GM12878 (cell line): ENCODE data around the gene GNA15. TPM values are rescaled to one million over a fixed set of nuclear protein-coding genes. Genes with fewer than 3 reads are reported as not detected.

Experiments used
- ATAC-seq: fragments of 200-7000 bp; cut with Tn5 transposase; 3 replicates; pipeline ENCODE4 v1.9.1; 2020; ENCODE audit warnings: mild to moderate bottlenecking, moderate library complexity
- BruUV-seq: library from RNA; stranded (reverse); fragments of 400-500 nt; replicated peaks from 2 replicates; lab custom pipeline; 2021; lab: Mats Ljungman, UMichigan
- CTCF ChIA-PET: fragments of 300-600 bp; sonication (Branson Sonifier 250); formaldehyde crosslinking; extraction: SDS; loops from one replicate; lab custom pipeline; 2021; ENCODE audit warnings: inconsistent platforms; lab: Yijun Ruan, JAX
- POLR2A ChIA-PET: fragments of 350-600 bp; formaldehyde crosslinking; extraction: SDS; loops from one replicate; lab custom pipeline; 2021; ENCODE audit warnings: inconsistent platforms; lab: Charles Lee
- RAD21 ChIA-PET: fragments of 300-600 bp; sonication (Branson Sonifier 250); formaldehyde crosslinking; loops from one replicate; lab custom pipeline; 2023; ENCODE audit warnings: antibody characterized with exemption; ENCODE audit not compliant: unreplicated experiment; lab: Charles Lee
- SMC1A ChIA-PET: fragments of 300-600 bp; sonication (Branson Sonifier 250); formaldehyde crosslinking; loops from one replicate; lab custom pipeline; 2023; ENCODE audit not compliant: unreplicated experiment, uncharacterized antibody; lab: Charles Lee
- DNase-seq: peaks from one replicate; pipeline ENCODE4 v3.0.0-alpha.2; 2011; ENCODE audit warnings: low read depth, low spot score
- FAIRE-seq: peaks from 3 replicates; lab custom pipeline; 2011; peaks lifted over from hg19 to GRCh38; lab: Jason Lieb, UNC
- H2AFZ ChIP-seq: 2 replicates; pipeline ENCODE4 v1.6.0; 2011; ENCODE audit warnings: low read depth, low read length, control low read depth; ENCODE audit not compliant: control insufficient read depth
- H3K27ac ChIP-seq: 2 replicates; pipeline ENCODE4 v1.5.1; 2011; ENCODE audit warnings: control low read depth; ENCODE audit not compliant: control insufficient read depth, insufficient read depth
- H3K27me3 ChIP-seq, 2 experiments: replicated peaks in 1 of 2; 2 replicates each; pipeline versions ENCODE4 v1.6.0 to v1.6.1; 2011; ENCODE audit warnings: low read length in 1 of 2; ENCODE audit not compliant: control insufficient read depth in 2 of 2, insufficient read depth in 2 of 2
- H3K36me3 ChIP-seq, 2 experiments: 2 replicates each; pipeline ENCODE4 v1.5.1; 2011; ENCODE audit warnings: low read length in 1 of 2; ENCODE audit not compliant: control insufficient read depth in 2 of 2, insufficient read depth in 2 of 2
- H3K4me1 ChIP-seq: 2 replicates; pipeline ENCODE4 v1.6.1; 2011; ENCODE audit warnings: mild to moderate bottlenecking, low read length, moderate library complexity, mixed read lengths; ENCODE audit not compliant: control insufficient read depth, insufficient read depth
- H3K4me2 ChIP-seq: 2 replicates; pipeline ENCODE4 v1.6.0; 2011; ENCODE audit warnings: control low read depth; ENCODE audit not compliant: control insufficient read depth, insufficient read depth
- H3K4me3 ChIP-seq: fragments of 200-600 bp; sonication (generic); 2 replicates; pipeline ENCODE4 v1.5.1; 2016
- H3K79me2 ChIP-seq: 2 replicates; pipeline ENCODE4 v1.6.0; 2011; ENCODE audit warnings: low read length; ENCODE audit not compliant: control insufficient read depth, insufficient read depth
- H3K9ac ChIP-seq: 2 replicates; pipeline ENCODE4 v1.8.0; 2011; ENCODE audit warnings: low read length, control low read depth, mixed read lengths; ENCODE audit not compliant: control insufficient read depth, insufficient read depth
- H3K9me3 ChIP-seq: replicated peaks from 3 replicates; pipeline ENCODE4 v1.5.1; 2011; ENCODE audit warnings: mild to moderate bottlenecking, low read length; ENCODE audit not compliant: control insufficient read depth, insufficient read depth
- H4K20me1 ChIP-seq: 2 replicates; pipeline ENCODE4 v1.6.0; 2011; ENCODE audit not compliant: control insufficient read depth, insufficient read depth
- CEBPB ChIP-seq, 2 experiments: fragments of 150-350 bp in 1 of 2; IDR thresholded peaks; 2 replicates each; pipeline ENCODE4 v1.6.1; 2012 to 2014; ENCODE audit warnings: low read depth in 2 of 2, low read length in 2 of 2, borderline replicate concordance in 1 of 2, inconsistent platforms in 1 of 2
- CREB1 ChIP-seq: IDR thresholded peaks from 2 replicates; pipeline ENCODE4 v1.6.1; 2012; ENCODE audit warnings: low read depth, mild to moderate bottlenecking, inconsistent platforms
- CUX1 ChIP-seq: IDR thresholded peaks from 2 replicates; pipeline ENCODE4 v1.6.1; 2012; ENCODE audit warnings: improper control_type of control experiment, low read depth, low read length; ENCODE audit not compliant: insufficient replicate concordance
- EP300 ChIP-seq, 2 experiments: fragments of 150-350 bp in 1 of 2; IDR thresholded peaks; 2 replicates each; pipeline ENCODE4 v1.6.1; 2011 to 2012; ENCODE audit warnings: low read depth in 2 of 2, low read length in 2 of 2, borderline replicate concordance in 1 of 2, improper control_type of control experiment in 1 of 2, inconsistent platforms in 1 of 2; ENCODE audit not compliant: control insufficient read depth in 1 of 2
- FOXM1 ChIP-seq: IDR thresholded peaks from 2 replicates; pipeline ENCODE4 v1.6.1; 2012; ENCODE audit warnings: low read depth, mild to moderate bottlenecking, inconsistent platforms, low read length, moderate library complexity
- MTA3 ChIP-seq: IDR thresholded peaks from 2 replicates; pipeline ENCODE4 v1.6.1; 2012; ENCODE audit warnings: low read length, inconsistent platforms, borderline replicate concordance
- MYC ChIP-seq: IDR thresholded peaks from 2 replicates; pipeline ENCODE4 v1.6.1; 2011; ENCODE audit warnings: mild to moderate bottlenecking, low read length, moderate library complexity, inconsistent platforms; ENCODE audit not compliant: insufficient read depth, insufficient replicate concordance, insufficient read length, severe bottlenecking
- NFYB ChIP-seq: IDR thresholded peaks from 2 replicates; pipeline ENCODE4 v1.6.1; 2011; ENCODE audit warnings: low read depth, mild to moderate bottlenecking, low read length, improper control_type of control experiment, moderate library complexity; ENCODE audit not compliant: insufficient read depth
- PBX3 ChIP-seq: IDR thresholded peaks from 2 replicates; pipeline ENCODE4 v1.6.1; 2011; ENCODE audit warnings: mild to moderate bottlenecking, low read depth, low read length, moderate library complexity; ENCODE audit not compliant: insufficient replicate concordance
- REST ChIP-seq: IDR thresholded peaks from 2 replicates; pipeline ENCODE4 v1.6.1; 2012; ENCODE audit warnings: mild to moderate bottlenecking, low read depth, low read length
- RFX5 ChIP-seq: IDR thresholded peaks from 2 replicates; pipeline ENCODE4 v1.6.1; 2011; ENCODE audit warnings: low read depth, low read length, improper control_type of control experiment
- SMC3 ChIP-seq: IDR thresholded peaks from 2 replicates; pipeline ENCODE4 v1.6.1; 2011; ENCODE audit warnings: low read length, improper control_type of control experiment, borderline replicate concordance
- SREBF2 ChIP-seq: IDR thresholded peaks from 2 replicates; pipeline ENCODE4 v1.6.1; 2012; ENCODE audit warnings: mild to moderate bottlenecking, low read length
- TCF3 ChIP-seq: IDR thresholded peaks from 2 replicates; pipeline ENCODE4 v1.6.1; 2012; ENCODE audit warnings: low read depth, mild to moderate bottlenecking, low read length, borderline replicate concordance; ENCODE audit not compliant: insufficient read depth
- WGBS: methylation state at CpG from one replicate; pipeline ENCODE4 v1.1.6; 2016; ENCODE audit warnings: low lambda C conversion rate; ENCODE audit not compliant: insufficient replicate concordance, insufficient coverage; ENCODE audit errors: missing lambda C conversion rate; 5-methylcytosine and 5-hydroxymethylcytosine counted together
- in situ Hi-C: fragments of 300-500 bp; cut with MboI; formaldehyde crosslinking; loops from 9 replicates; pipeline ENCODE4 v1.14.3; 2018; ENCODE audit warnings: mixed read lengths
- intact Hi-C: fragments of 100-400 bp; cut with micrococcal nuclease; formaldehyde crosslinking; loops from one replicate; pipeline ENCODE4 v1.14.2; 2022; ENCODE audit not compliant: unreplicated experiment
- polyA plus RNA-seq, 11 experiments: library from polyadenylated mRNA; depleted of rRNA in 4 of 11; unstranded in 6 of 11; stranded (reverse) in 5 of 11; fragments of >200 nt; fragmentation: Nextera tagmentation in 4 of 11; fragmentation: Illumina TruSeq in 1 of 11; extraction: Ambion mirVana in 4 of 11; extraction: Trizol in 1 of 11; gene quantifications; 1 replicate in 1 of 11; 2 replicates in 10 of 11; pipeline versions ENCODE4 v1.2.1 to v1.2.3, GENCODE V29; 2011 to 2016; ENCODE audit warnings: inconsistent platforms in 2 of 11, missing spikeins in 2 of 11, low read depth in 1 of 11
- total RNA-seq, 4 experiments: library from RNA; depleted of rRNA in 3 of 4; stranded (reverse); fragments of >200 nt in 3 of 4; fragmentation: Illumina TruSeq in 1 of 4; extraction: Trizol in 1 of 4; gene quantifications; 2 replicates each; pipeline versions ENCODE4 v1.2.1 to v1.2.3, GENCODE V29; 2013 to 2021

The GNA15 gene
- total and polyA plus RNA-seq, 10 of the 15 experiments (the other 5 are each of a cell fraction or from before 2014, with no cell fraction given) = 0.42 to 18.0 (median 9.4) TPM

- Histone ChIP-seq H2AFZ (no peak overlapping the region), H3K9me3 (no peaks in the 10 kb centered on the region), H4K20me1 (no peaks in the 10 kb centered on the region), H3K27me3 (no peaks in the 10 kb centered on the region), H3K9ac (no peak overlapping the region), H3K27ac (no peak overlapping the region), H3K4me1 (no peaks in the 10 kb centered on the region), H3K4me2 (no peak overlapping the region), H3K4me3 (no peak overlapping the region), H3K36me3 (no peaks in the 10 kb centered on the region), H3K79me2 (no peaks in the 10 kb centered on the region)
- intact Hi-C loops (no loop called here), in situ Hi-C loops (no loop called here)
- ChIA-PET POLR2A (no interaction called here), CTCF (no interaction called here), RAD21 (no interaction called here), SMC1A (no interaction called here)
- 70% methylated on average over 8 of the region's 12 CpGs for WGBS
- FAIRE-seq (no peak), DNase-seq (no peak), ATAC-seq (no peak)
- no TSS peak for BruUV-seq
- TF ChIP-seq REST = no peak
- no peak for TF ChIP-seq PBX3
- TF ChIP-seq CREB1 = no peak
- no peak for TF ChIP-seq SREBF2
- no peak for TF ChIP-seq FOXM1
- TF ChIP-seq SMC3 = no peak
- TF ChIP-seq CUX1 = no peak
- no peak for TF ChIP-seq NFYB
- TF ChIP-seq MYC = no peak
- TF ChIP-seq EP300 (IDR thresholded peaks at IDR 0.05; ENCODE audit: borderline replicate concordance in 1 of 2, control insufficient read depth in 1 of 2, low read depth in 2 of 2, low read length in 2 of 2) = no peak
- no peak for TF ChIP-seq CEBPB (IDR thresholded peaks at IDR 0.05; ENCODE audit: borderline replicate concordance in 1 of 2, low read depth in 2 of 2, low read length in 2 of 2)
- no peak for TF ChIP-seq TCF3
- no peak for TF ChIP-seq MTA3
- TF ChIP-seq RFX5 = no peak
Observed at GRCh38 chr19:3115411-3115810, 20.4 kb upstream of the GNA15 start.
